GM12892 (cell line): Measurements from ENCODE around the gene HDHD2.

Experiments used
- POLR2A ChIP-seq: IDR thresholded peaks from 2 replicates; pipeline ENCODE4 v1.6.1; 2011; ENCODE audit warnings: low read depth, low read length, control low read depth
- POLR2AphosphoS5 ChIP-seq: IDR thresholded peaks from 2 replicates; pipeline ENCODE4 v1.6.1; 2011; ENCODE audit warnings: low read depth, low read length, control low read depth

DNA sequence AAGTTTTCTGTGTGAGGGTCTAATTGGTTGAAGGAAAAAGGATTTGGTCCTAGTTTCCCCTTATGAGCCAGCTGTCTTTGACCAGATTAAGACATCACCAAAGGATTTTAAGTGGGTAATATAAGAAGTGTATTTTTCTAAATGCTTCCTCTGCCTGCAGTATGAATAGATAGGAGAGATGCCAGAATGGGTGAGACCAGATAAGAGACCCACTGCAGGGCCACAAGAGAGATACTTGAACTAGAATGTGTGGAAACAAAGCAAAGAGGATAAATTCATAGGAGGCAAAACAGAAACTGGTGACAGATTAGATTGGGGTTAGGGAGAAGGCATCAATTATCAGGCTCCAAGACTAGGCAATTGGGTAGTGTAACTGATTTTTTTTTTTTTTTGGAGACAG lies 1.1 kb upstream of the HDHD2 start:
- TF ChIP-seq POLR2A (no peak), POLR2AphosphoS5 (no peak)
